KMS-11 (cell line): ENCODE measurements around the gene RIPOR3.

Experiments
- H2AFZ ChIP-seq: fragments of 200-600 bp; sonication (generic); 2 replicates; pipeline ENCODE4 v1.6.1; 2016; ENCODE audit warnings: antibody characterized with exemption, mixed run types, low read depth
- H3K27ac ChIP-seq: fragments of 200-600 bp; sonication (generic); 2 replicates; pipeline ENCODE4 v1.6.1; 2016; ENCODE audit warnings: mild to moderate bottlenecking, mixed run types
- H3K27me3 ChIP-seq: fragments of 200-600 bp; sonication (generic); 2 replicates; pipeline ENCODE4 v1.6.1; 2017; ENCODE audit warnings: mild to moderate bottlenecking, low read depth, mixed run types, moderate library complexity; ENCODE audit not compliant: insufficient read depth
- H3K36me3 ChIP-seq: fragments of 200-600 bp; sonication (generic); 2 replicates; pipeline ENCODE4 v1.6.1; 2017; ENCODE audit warnings: mild to moderate bottlenecking, mixed run types; ENCODE audit not compliant: insufficient read depth
- H3K4me1 ChIP-seq: fragments of 200-600 bp; sonication (generic); 2 replicates; pipeline ENCODE4 v1.6.1; 2016; ENCODE audit warnings: mild to moderate bottlenecking, low read depth, mixed run types; ENCODE audit not compliant: poor library complexity, severe bottlenecking
- H3K4me2 ChIP-seq: fragments of 200-600 bp; sonication (generic); 2 replicates; pipeline ENCODE4 v1.7.0; 2016; ENCODE audit warnings: mild to moderate bottlenecking, mixed run types
- H3K4me3 ChIP-seq: fragments of 200-600 bp; sonication (generic); IDR thresholded peaks from 2 replicates; pipeline ENCODE4 v1.6.1; 2017; ENCODE audit warnings: low read depth, low read length, mixed read lengths; ENCODE audit not compliant: insufficient read depth
- H3K79me2 ChIP-seq: fragments of 200-600 bp; sonication (generic); 2 replicates; pipeline ENCODE4 v1.6.1; 2016; ENCODE audit warnings: low read depth, mixed run types; ENCODE audit not compliant: insufficient read depth
- H3K9ac ChIP-seq: fragments of 200-600 bp; sonication (generic); 2 replicates; pipeline ENCODE4 v1.6.1; 2016; ENCODE audit warnings: mild to moderate bottlenecking, mixed run types
- H4K20me1 ChIP-seq: fragments of 200-600 bp; sonication (generic); 2 replicates; pipeline ENCODE4 v1.6.1; 2016; ENCODE audit warnings: mild to moderate bottlenecking, mixed run types; ENCODE audit not compliant: insufficient read depth
- CTCF ChIP-seq: fragments of 200-600 bp; sonication (generic); conservative IDR thresholded peaks from 2 replicates; pipeline ENCODE4 v1.6.1; 2017; ENCODE audit warnings: low read depth, mild to moderate bottlenecking, antibody characterized with exemption, low read length, moderate library complexity, mixed read lengths

The RIPOR3 gene

DNA sequence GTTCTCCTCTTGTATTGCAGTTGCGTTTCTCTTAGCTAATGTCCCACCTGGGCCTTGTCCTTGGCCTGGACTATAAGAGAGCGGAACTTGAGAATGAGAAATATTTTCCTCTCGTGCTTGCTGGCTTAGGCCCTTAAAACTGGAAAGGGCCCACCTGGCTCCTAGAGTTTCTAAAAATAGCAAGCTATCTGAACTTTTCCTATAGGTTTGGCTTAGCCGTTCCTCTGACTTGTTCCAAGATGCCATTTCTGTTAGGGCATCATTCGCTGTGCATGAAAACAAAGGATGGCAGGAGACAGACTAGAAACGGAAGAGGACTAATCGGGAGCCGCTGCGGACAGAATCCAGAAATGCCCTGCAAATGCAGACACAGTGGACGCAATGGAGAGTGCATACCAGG, 4.5 kb downstream of the RIPOR3 start:
- Histone ChIP-seq H4K20me1 (no peaks in the 10 kb centered on the region), H3K4me2 (no peak overlapping the region), H3K4me1 (no peaks in the 10 kb centered on the region), H3K79me2 (no peaks in the 10 kb centered on the region), H3K9ac (no peak overlapping the region), H2AFZ (no peak overlapping the region), H3K27ac (no peak overlapping the region), H3K27me3 (no peaks in the 10 kb centered on the region), H3K36me3 (no peaks in the 10 kb centered on the region), H3K4me3 (no peak overlapping the region)
- no peak for TF ChIP-seq CTCF

GRCh38 chr20:50683570-50683969, 7.8 kb downstream of the RIPOR3 start:
- Histone ChIP-seq H3K27me3 (no peaks in the 10 kb centered on the region), H3K4me2 (no peak overlapping the region), H3K79me2 (no peaks in the 10 kb centered on the region), H3K36me3 (no peaks in the 10 kb centered on the region), H2AFZ (no peak overlapping the region), H4K20me1 (no peaks in the 10 kb centered on the region), H3K27ac (no peak overlapping the region), H3K4me1 (no peaks in the 10 kb centered on the region), H3K4me3 (no peak overlapping the region), H3K9ac (no peak overlapping the region)
- no peak for TF ChIP-seq CTCF

- Histone ChIP-seq H3K79me2 (no peaks in the 10 kb centered on the region), H3K4me3 (no peak overlapping the region)
- TF ChIP-seq CTCF, result no peak
Observed at GRCh38 chr20:50682947-50683530, 8.3 kb downstream of the RIPOR3 start.

GRCh38 chr20:50682065-50682464, 9.3 kb downstream of the RIPOR3 start:
- no peak for TF ChIP-seq CTCF
- H3K4me1 ChIP-seq, result no peaks in the 10 kb centered on the region
- H4K20me1 ChIP-seq, result no peaks in the 10 kb centered on the region
- no peaks in the 10 kb centered on the region for H3K27me3 ChIP-seq
- H3K79me2 ChIP-seq, result no peaks in the 10 kb centered on the region
- H3K27ac ChIP-seq, result no peak overlapping the region
- no peak overlapping the region for H2AFZ ChIP-seq
- H3K9ac ChIP-seq, result no peak overlapping the region
- no peak overlapping the region for H3K4me3 ChIP-seq
- H3K4me2 ChIP-seq, result no peak overlapping the region
- H3K36me3 ChIP-seq, result no peaks in the 10 kb centered on the region

More at GRCh38 chr20:50682947-50683530, 8.3 kb downstream of the RIPOR3 start:
- Histone ChIP-seq H4K20me1 (no peaks in the 10 kb centered on the region), H3K27me3 (no peaks in the 10 kb centered on the region), H3K27ac (no peak overlapping the region), H3K4me1 (no peaks in the 10 kb centered on the region), H3K36me3 (no peaks in the 10 kb centered on the region), H3K9ac (no peak overlapping the region), H2AFZ (no peak overlapping the region), H3K4me2 (no peak overlapping the region)
